ENCODE measurements around the gene ZMYND8. TPM values are rescaled to one million over a fixed set of nuclear protein-coding genes. Genes with fewer than 3 reads are reported as not detected.

Gene ZMYND8
- total and polyA plus RNA-seq, 2 of the 8 experiments (the other 6 are each of a cell fraction or from before 2014, with no cell fraction given): 50.5 to 163 TPM

DNA sequence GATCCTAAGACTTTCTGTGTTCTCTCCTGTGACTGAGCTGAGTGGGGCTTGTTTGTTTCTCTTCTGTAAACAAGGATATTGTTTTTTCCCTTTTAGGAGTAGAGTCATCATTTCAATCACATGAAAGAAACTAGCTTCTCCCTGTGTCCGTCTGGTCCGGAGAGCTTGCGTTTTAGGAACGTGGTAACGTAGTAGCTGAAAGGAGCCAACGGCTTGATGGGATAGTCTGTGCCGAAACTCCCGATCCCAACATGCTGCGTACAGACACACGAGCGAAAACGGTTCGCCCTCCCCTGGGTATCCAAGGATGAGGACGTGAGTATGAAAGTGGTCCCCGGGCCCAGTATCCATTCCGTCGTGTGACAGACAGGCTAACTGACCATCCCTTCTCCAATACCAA lies 146.5 kb downstream of the ZMYND8 start:
- FAIRE-seq: no peak
- 94% methylated on average over 17 of the region's 17 CpGs; no CpG with 5 or more reads in 1 of the 2 experiments for WGBS, 2 experiments (ENCODE audit: extremely low coverage in 1 of 2, insufficient coverage in 1 of 2, insufficient read length in 1 of 2, insufficient replicate concordance in 2 of 2, low coverage in 1 of 2, low lambda C conversion rate in 2 of 2, missing lambda C conversion rate in 1 of 2)

More for the DNA sequence above, 146.5 kb downstream of the ZMYND8 start:
- DNase-seq (ENCODE audit: low read depth in 1 of 2, low spot score in 2 of 2): no peak
- Histone ChIP-seq H3K18ac (ENCODE audit: extremely low read depth, low read length) (no peak overlapping the region), H4K20me1 (replicated peaks in 1 of 2; ENCODE audit: control insufficient read depth in 1 of 2, insufficient read depth in 2 of 2, low read length in 2 of 2) (peaks cover 6 to 8% of the 10 kb centered on the region in 2 experiments), H2AK5ac (ENCODE audit: low read depth, low read length) (no peak overlapping the region), H4K91ac (replicated peaks; ENCODE audit: insufficient read length, low read length) (no peak overlapping the region), H3K4me1 (replicated peaks in 1 of 4; ENCODE audit: control insufficient read depth in 3 of 4, insufficient read depth in 4 of 4, low read length in 3 of 4) (peaks cover 0 to 17% (median 6%) of the 10 kb centered on the region in 4 experiments; a peak in 6 of 7 replicates), H3K4me3 (ENCODE audit: extremely low read depth in 1 of 4, insufficient read depth in 2 of 4, low read depth in 3 of 4, low read length in 4 of 4) (no peak overlapping the region), H3K9me3 (ENCODE audit: insufficient read depth in 2 of 2, low read depth in 1 of 2, low read length in 1 of 2) (no peaks in the 10 kb centered on the region), H3K4ac (replicated peaks; ENCODE audit: insufficient read length, low read depth, low read length) (no peak overlapping the region), H3K9ac (replicated peaks in 1 of 4; ENCODE audit: extremely low read depth in 1 of 4, low read depth in 3 of 4, low read length in 3 of 4) (no peak overlapping the region), H3K23ac (ENCODE audit: insufficient read length) (no peak overlapping the region), H4K5ac (ENCODE audit: insufficient read length, low read depth, low read length) (no peak overlapping the region), H3K36me3 (ENCODE audit: control insufficient read depth in 2 of 4, insufficient read depth in 4 of 4, low read length in 3 of 4) (peaks cover 12 to 67% (median 50%) of the 10 kb centered on the region in 4 experiments; a peak in 7 of 8 replicates), H3K79me2 (ENCODE audit: control insufficient read depth in 1 of 2, insufficient read depth in 2 of 2, low read length in 2 of 2) (peaks cover 3 to 12% of the 10 kb centered on the region in 2 experiments; a peak in 2 of 4 replicates), H2AFZ (ENCODE audit: low read length) (no peak overlapping the region), H3K4me2 (ENCODE audit: insufficient read depth in 1 of 2, low read depth in 2 of 2, low read length in 2 of 2) (no peak overlapping the region), H2BK15ac (ENCODE audit: low read length) (no peak overlapping the region), H3K14ac (ENCODE audit: insufficient read length) (no peak overlapping the region), H4K8ac (ENCODE audit: extremely low read depth, insufficient read depth, low read length) (no peak overlapping the region), H2BK12ac (ENCODE audit: low read depth, low read length) (no peak overlapping the region), H3K27me3 (replicated peaks in 1 of 4; ENCODE audit: control insufficient read depth in 3 of 4, extremely low read depth in 1 of 4, insufficient read depth in 3 of 4, low read length in 3 of 4) (no peaks in the 10 kb centered on the region), H3K23me2 (ENCODE audit: low read depth, low read length) (no peaks in the 10 kb centered on the region), H3K56ac (replicated peaks; ENCODE audit: insufficient read length, low read depth, low read length) (no peak overlapping the region), H3K27ac (ENCODE audit: low read depth, low read length) (no peak overlapping the region), H2BK5ac (ENCODE audit: low read depth, low read length) (no peak overlapping the region), H2BK120ac (replicated peaks; ENCODE audit: low read depth, low read length) (no peak overlapping the region), H2BK20ac (ENCODE audit: low read length) (no peak overlapping the region), H3K79me1 (ENCODE audit: low read depth, low read length) (peaks cover 4% of the 10 kb centered on the region; the same call in 1 of the 2 replicates)
- CTCF ChIA-PET (ENCODE audit: partially characterized antibody): interaction anchor here (1.0 kb wide), 1 partner anchor 11 kb away, joined by 5 read pairs; no protein-coding TSS in a partner anchor
- POLR2A ChIA-PET (ENCODE audit: partially characterized antibody): no interaction called here

Measured in H1 (cell line).